Thoracic aorta endothelial cell (primary cell): ENCODE data around the gene PIK3C2B. TPM values are rescaled to one million over a fixed set of nuclear protein-coding genes. Genes with fewer than 3 reads are reported as not detected.

ENCODE experiments used
- total RNA-seq: library from RNA; depleted of rRNA; stranded (reverse); fragments of >200 nt; gene quantifications from 2 replicates; pipeline ENCODE4 v1.2.3, GENCODE V29; 2012

Gene PIK3C2B
- total RNA-seq = 40.7 and 69.4 TPM in 2 replicates

DNA sequence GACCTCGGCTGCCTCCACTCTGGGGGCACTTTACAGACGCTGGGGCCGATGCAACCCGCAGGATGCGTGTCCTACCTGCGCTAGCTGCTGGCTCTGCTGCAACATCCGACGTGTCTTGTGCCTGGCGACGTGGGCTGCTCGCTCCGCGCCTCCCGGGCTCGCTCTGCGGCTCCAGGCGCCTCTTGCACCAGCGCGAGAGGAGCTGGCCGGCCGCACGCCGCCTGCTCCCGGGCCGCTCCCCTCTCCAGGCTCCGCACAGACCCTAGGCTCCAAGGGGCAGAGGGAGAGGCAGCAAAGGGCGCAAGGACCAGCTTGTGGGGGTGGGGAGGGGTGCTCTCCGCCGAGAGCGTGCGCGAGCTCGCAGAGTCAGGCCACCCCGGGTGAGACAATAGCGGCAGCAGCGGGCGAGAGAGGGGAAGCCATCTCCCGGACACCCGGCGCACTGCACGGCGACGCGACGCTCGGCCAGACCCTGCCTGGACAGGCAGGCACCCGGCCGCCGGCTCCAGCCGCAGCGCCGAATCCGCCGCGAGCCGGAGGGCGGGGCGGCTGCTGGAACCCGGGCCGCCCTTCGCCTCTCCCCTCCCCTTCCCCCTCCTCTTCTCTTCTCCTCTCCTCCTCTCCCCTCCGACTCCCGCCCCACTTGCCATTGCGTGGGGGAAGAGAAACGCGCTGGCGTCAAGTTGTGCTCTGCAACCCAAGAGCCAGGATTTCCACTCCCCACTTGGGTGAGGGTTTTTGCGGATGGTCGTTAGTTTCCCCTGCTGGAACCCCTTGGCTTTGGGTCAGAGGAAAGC is at the start of gene PIK3C2B:
TSS of gene PIK3C2B (minus strand) at position 525 of the 797 bp plus-strand sequence. CDS start 25,003 bp downstream, outside the sequence.

GRCh38 chr1:204516180-204516879 is 21.7 kb upstream of the PIK3C2B start, which contains the start of gene MDM4:
Gene MDM4 (plus strand): TSS chr1:204516406. CDS start chr1:204525519, 9,113 bp downstream.

Other genes starting within 250 kb of the PIK3C2B start
- 9.3 and 21.9 TPM in 2 replicates for gene PLEKHA6, start 134.9 kb downstream of the PIK3C2B start, total RNA-seq
- 58.5 and 60.5 TPM in 2 replicates for gene PPP1R15B, start 83.0 kb downstream of the PIK3C2B start, total RNA-seq
- gene MDM4, start 21.6 kb upstream of the PIK3C2B start, total RNA-seq = 53.3 and 58.4 TPM in 2 replicates
- not detected in 2 replicates for gene LRRN2, start 190.9 kb upstream of the PIK3C2B start, total RNA-seq